NCI-H2227 treated with DMSO at 0.1 percent for 48 hours (cell line): ENCODE results near the gene SETD2.
A peak's percentile ranks its signal among the peaks of the same experiment; 100 is the strongest.

Experiments used
- DNase-seq: peaks from one replicate; lab custom pipeline; 2025; lab: John Stamatoyannopoulos, UW

SETD2 gene

DNA sequence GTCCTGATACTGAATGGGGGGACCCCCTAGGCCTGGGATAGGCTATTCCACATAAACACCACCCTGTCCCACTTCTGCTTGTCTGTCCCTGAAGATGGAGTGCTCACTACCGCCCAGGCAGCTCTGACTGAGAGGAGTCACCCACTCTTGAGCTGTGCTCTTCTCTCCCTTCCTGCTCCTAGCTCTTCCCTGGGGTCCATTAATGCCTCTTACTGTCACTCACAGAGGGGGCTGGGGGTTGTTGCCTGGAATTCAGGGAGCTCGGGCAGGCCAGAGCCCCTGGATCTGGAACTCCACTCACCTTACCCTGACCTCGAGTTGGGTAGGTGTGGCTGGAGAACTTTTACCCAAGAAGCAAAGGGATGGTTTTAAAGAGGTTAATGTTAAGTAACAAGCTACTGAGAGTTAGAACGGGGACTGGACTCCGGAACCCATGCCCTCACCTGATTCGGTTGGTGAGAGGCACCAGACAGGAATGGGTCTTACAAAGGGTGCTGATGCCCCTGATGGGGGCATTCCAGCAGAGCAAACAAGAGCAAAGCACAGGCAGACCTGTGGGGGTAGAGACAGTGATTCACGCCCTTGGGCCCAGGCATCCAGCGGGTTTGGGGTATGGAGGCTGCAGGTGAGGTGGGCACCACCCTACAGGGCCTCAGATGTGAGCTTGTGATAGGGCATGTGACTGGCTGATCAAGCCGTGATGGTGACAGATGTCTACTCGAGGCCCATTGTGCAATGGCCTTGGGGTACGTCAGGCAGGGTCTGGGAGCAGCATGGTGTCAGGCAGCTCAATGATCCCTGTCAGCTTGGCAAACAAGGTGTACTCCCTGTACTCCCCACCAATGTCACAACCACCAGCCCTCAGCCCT lies 179.1 kb downstream of the SETD2 start:
- no peak for DNase-seq

DNA sequence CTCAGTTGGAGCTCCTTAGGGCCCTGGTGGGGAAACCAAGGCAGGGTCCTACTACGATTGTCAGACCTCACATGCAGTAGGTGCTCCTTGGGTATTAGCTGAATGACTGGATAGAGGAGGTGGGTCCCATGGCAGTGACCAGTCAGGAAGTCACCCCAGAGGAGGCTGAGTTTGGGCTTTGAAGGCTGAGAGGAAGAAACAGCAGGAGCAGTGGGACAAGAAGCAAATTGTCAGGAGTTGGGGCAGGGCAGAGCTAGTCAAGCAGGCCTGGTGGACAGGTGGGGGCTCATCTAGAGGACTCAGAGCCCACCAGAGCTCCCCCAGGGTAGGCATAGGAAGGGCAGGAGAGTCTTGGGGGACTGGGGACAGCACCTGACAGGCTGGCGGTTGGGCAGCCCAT lies 181.4 kb downstream of the SETD2 start:
- no peak for DNase-seq

DNA sequence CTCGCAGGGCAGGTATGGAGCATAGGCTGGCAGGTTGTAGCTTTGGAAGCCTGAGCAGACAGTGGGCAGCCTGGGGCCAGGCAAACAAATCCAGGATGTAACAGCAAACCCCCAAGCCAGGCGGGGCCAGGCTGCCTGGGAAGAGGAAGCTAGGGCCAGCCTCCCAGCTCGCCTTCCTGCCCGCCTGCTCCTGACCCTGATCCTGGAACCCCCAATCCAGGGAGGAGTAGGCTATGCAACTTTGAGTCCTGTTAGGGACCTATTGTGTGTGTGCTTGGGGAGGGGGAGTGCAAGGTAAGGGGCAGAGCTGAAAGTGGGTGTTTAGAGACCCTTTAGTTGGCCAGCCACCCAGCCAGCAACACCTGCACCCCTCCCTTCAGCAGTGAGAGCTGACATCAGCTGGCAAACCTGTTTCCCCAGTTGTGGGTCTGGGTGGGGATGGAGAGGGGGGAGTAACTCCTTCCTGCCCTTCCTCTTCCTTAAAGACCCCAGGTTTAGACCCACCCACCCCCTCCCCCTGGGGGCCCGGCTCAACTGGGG lies 181.9 kb downstream of the SETD2 start:
- DNase-seq = no peak

DNA sequence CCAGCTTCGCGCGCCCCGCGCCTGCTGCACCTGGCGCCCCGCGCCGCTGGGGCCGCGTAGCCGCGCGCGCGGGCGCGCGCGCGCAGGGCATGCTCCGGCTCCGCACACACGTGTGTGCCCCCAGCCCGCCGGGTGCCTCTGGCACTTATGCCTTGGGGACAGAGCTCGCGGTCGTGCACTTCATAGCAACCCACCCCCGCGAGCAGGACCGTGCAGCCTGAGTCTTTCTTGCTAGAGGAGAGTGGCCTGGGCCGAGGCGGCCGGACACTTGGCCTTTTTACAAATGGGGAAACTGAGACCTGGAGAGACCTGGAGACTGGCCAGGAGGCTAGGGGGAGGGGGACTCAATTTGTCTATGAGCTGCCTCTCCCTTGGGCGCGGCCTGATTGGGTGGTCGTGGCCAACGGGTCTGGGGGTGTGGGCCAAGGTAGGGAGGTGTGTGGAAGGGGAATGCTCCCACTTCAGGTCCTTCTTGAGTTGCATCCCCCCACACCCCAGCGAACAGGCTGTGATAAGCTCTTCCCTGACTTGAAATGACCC lies 183.9 kb downstream of the SETD2 start:
- no peak for DNase-seq

DNA sequence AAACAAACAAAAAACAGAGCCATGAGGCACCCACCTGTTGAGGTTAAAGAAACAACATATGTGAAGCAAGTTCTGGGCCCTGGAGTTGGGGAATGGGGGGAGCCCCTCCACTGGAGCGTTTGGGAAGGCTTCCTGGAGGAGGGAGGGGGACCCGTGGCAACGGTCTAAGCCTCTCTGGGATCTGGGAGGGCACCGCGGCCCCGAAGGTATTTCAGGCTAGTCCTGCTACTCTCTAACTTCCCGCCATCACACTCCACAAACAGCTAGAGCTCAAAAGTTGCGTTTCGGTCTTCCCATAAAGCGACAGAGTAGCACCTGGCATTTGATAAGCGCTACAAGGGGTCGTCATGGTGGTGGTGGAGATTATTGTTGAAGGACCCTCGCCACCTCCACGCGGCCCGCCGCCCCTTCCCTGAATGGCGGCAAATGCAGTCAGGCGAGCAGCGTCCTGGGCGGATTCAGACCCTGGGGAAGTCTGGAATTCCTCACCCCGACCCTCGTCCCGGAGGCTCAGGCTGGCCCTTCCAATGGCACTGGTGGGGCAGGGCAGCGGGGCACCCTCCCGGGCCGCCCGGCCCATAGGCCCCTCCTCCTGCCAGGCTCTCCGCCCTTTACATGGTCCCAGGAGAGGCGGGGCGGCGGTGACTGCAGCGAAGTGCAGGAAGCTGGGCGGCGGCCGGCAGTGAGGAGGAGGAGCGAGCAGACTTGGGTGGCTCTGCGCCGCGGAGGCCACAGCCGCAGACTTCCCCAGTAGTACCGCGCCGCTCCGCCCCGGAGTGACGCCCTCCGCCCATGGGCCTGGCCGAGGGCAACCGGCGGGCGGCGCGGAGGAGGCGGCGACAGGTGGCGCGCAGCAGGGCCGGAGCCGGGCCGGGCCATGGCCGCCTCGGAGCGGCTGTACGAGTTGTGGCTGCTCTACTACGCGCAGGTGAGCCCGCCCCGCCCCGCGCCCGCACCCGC lies 184.6 kb downstream of the SETD2 start, which contains the start of gene NBEAL2:
TSS of gene NBEAL2 (plus strand) at position 682 of the 960 bp plus-strand sequence. CDS start at position 878, 196 bp downstream.
- peak; percentile 68 for DNase-seq

DNA sequence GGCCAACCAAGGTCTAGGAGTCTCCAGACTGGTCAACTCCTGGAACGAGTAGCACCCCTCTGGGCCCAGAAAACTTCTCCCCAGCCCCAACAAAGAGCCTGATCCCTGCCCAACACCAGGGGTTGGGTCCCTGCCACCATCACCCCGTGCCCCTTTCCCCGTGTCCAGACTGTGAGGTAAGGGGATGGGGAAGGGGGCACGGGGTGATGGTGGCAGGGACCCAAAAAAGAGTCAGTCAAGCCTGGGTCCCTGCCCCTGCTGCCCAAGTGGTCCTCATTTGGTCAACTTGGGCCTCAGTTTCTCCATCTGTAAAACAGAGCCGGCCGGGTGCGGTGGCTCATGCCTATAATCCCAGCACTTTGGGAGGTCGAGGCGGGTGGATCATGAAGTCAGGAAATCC lies 185.5 kb downstream of the SETD2 start:
- no peak for DNase-seq

DNA sequence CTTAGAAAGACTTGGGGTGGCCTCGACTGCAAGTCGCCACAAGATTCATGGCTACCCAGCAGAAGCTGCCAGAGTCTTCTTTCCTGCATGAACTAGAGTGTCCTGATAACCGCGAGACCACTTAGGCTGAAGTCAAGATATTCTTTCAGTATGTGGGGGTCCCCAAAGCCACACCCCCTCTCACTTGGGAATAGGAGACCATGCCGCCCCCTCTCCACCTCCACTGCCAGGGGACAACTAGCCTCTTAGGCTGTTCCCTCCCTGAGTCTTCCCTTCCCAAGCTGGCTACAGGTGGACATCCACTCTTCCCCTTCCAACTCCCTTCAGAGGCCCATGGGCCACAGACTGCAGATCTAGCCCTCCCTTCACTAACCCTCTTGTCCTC lies 186.1 kb downstream of the SETD2 start:
- DNase-seq = no peak

DNA sequence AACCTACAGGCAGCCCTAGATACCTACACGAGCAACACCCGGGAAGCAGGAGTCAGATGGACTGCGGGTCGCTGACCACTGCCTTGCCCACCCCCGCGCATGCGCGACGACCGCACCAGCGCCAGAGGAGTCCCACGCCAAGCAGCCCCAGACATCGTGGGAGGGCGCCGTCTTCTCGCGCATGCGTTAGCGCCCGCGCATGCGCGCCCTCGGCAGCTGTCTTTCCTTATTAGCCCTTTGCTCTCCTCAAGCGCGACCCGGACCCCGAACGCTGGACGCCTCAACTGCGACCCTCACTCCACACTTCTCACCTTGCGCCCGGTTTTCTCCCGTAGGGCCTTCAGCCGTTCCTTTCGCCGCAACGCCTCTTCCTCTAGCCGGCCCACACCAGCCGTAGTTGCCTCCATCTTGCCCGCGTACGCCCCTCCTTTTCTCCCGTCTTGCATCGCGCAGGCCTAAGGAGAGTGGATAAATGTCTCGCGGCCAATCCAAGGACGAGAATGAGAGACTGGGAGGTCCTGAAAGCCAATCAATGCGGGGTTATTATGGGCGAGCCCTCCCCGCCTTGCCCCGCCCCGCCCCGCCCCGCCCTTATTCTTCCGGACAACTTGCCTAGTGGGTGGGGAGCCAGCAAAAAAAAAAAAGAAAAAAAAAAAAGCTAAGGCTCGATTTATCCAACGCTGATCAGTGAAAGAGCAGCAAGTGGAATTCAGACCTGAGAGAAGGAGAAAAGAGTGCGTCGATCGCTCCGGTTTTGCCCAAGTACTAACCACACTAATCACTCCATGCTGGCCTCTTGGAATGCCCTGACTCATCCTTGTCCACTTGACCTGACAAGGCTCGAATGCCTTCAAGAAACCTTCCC lies 187.4 kb downstream of the SETD2 start, which contains the start of gene CCDC12:
TSS of gene CCDC12 (minus strand) at position 420 of the 865 bp plus-strand sequence. CDS start at position 407, 13 bp downstream.
- DNase-seq = peak; percentile 93

DNA sequence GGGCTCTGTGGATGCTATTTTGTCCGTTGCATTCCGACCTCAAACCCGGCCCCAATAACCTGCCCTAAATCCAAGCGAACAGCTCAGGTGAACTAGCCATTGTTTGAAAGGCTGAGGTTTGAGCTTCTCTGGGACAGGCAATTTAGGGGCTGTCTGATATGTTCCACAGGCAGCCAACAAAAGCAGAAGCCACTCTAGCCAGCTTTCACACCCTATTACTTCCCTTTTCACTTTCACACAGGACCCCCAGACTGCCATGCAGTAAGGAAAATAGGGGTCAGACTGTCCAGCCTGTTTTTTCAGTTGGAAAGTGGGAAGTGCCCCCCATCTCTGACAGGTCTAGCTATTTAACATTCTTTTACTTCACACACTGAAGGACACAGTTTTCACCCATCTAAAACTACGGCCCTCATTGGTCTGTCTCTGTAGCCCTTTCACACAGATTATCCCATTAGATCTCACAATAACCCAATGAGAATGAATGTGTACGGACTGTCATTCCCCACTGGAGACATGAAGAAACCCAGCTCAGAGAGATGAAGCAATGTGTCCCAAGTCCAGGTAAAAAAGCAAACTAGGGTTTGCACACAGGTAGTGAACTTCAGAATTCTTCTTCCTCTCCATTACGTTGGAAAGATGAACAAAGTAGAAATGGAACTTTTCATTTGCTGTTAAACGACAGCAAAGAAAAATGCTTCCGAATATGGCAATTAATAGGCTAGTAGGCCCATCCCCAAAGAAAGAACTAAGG lies 189.3 kb downstream of the SETD2 start:
- DNase-seq = no peak

DNA sequence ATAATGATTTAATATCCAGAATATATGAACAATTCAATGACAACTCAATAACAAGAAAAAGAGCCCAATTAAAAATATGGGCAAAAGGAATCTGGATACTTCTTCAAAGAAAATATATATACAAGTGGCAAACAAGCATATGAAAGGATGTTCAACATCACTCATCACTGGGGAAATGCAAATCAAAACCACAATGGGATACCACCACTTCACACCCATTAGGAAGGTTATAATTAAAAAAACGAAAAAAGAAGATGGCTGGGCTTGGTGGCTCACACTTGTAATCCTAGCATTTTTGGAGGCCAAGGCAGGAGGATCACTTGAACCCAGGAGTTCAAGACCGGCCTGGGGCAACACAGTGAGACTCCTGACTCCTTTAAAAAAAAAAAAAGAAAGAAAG lies 191.5 kb downstream of the SETD2 start:
- DNase-seq = no peak

DNA sequence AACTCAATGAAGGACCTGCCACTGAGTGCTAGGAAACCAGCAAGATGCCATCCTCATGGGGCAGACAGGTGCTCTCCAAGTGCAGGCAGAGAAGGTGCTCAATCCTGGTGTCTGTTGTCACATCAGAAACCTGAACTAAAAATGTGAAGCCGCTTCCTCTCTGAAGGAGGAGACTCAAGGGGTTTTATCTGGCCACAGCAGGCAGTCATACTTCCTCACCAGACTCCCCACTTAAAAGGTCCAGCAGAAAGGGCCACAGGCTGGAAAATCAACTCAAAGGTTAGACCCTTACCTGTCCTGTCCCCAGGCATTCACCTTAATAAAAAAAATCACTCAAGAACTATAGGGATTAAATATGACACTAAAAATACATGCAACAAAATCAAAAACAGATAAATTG lies 192.2 kb downstream of the SETD2 start:
- DNase-seq = no peak

DNA sequence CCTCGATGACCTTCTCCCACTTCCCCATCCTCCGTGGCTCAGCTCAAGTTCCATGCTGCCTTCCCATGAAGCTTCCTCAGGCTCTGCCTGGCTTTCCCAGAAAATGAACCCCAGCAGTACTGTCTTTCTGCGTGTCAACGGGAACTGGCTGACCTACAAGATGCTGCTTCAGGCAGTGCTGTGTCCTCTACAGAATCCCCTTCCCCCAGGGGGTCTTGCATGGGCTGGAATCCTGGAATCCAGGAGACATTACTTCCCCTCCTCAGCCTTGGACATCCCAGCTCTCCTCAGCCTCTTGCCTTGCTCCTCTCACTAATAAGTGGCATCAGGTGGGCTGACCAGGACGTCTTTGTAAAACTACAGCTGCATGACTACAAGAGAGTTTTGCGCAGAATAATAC lies 192.8 kb downstream of the SETD2 start:
- no peak for DNase-seq

DNA sequence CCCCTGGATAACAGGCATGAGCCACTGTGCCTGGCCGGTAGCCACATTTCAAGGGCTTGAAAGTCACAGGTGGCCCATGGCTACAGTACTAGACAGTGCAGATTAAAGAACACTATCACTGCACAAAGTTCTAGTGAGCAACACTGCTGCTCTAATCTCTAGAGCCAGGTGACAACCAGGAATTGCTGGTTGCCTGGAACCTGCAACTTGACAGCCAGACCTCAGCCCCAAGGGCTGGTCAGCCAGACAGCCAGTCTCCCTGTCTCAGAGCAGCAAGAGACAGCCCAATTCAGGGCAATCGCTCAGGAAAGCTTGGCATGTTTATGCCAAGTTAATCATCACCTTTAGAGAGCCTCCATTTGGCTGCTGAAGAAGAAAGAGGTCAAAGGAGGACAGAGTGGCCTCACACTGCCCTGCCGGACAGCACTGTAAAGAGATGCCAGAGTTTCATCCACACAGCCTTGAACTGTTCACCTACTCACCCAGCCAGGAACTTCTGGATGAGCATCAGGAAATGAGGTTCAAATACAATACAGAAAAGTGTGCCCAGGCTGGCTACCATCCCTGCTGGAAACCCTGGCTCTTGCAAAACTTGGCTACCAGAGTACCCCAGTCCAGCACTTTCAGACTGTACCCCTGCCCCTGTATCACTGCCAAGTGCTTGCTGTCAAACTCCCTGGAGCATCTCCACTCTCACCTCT lies 193.4 kb downstream of the SETD2 start:
- no peak for DNase-seq

DNA sequence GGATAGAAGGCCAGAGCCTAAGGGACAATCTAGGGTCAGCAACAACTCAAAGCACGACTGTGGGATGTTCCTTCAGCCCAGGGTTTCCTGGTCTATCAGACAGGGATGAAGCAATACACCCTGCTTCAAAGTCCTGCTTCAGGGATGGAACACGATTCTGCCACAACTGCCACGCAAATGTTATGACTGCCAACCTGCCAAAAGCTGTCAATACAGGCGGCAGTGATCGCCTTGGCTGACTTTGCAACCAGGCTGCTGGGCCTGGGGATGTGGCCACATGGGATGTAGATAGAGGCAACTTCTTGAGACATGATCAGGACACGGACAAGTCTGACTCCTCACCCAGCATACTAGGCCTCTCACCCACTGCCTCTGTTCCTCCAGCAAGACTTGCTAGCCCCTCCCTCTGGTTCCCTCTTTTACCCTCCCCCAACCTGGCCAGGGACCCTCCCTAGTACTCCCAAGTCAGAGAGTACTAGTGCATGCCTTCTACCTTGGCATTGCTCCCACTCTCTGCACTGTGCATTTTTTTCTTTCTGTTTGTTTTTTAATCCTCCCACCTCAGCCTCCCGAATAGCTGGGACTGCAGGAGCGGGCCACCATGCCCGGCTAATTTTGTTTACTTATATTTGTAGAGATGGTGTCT lies 195.0 kb downstream of the SETD2 start:
- DNase-seq = no peak

DNA sequence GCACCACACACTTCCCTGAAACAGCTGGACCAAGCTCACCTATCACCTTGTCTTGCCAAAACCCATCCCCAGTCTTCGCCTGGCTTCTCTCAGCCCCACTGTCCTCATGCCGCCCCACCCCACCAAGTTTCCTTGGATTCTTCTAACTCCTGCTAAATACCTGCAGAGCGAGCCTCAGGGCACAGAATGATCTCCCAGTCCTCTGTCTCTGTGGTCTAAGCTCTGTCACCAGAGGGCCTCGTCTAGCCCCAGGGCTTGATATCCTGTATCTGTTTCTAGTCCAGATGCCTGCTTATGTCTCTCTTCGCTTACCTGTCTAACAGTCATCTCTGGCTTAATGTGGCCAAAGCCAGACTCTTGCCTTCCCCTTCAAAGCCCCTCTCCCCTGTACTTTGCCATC lies 197.1 kb downstream of the SETD2 start:
- no peak for DNase-seq
